ENCODE results near the gene INHA. TPM values are rescaled to one million over a fixed set of nuclear protein-coding genes. Genes with fewer than 3 reads are reported as not detected.

INHA gene
- total RNA-seq, 1 donor from 2014 or later: 0.52 TPM

DNA sequence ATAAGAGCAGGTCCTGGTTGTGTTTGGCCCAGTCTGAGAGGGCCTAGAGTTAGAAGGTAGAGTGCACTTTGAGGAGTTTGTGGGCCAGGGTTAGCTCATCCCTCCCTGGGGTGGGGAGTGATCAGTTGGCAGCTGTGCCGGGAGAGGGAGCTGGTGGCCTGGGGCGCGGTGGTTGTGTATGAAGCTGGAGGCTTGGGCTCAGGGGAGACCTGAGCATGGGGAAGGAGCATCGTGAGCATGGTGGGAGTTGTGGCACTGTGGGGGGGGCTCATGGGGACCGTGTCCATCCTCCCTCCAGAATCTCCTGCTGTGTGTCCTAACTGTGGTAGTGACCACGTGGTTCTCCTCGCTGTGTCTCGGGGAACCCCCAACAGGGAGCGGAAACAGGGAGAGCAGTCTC is 39.2 kb downstream of the INHA start:
- Histone ChIP-seq H3K79me2 (ENCODE audit: insufficient read depth, low read length) (no peaks in the 10 kb centered on the region), H3K36me3 (ENCODE audit: insufficient read depth, low read length) (peaks cover 8% of the 10 kb centered on the region), H3K27me3 (ENCODE audit: insufficient read depth, low read length) (no peaks in the 10 kb centered on the region), H3K4me2 (ENCODE audit: low read length) (no peak overlapping the region), H3K4me3 (ENCODE audit: insufficient read depth, low read depth, low read length) (no peak overlapping the region), H3K9me3 (ENCODE audit: insufficient read depth, low read depth, low read length) (no peaks in the 10 kb centered on the region), H3K9ac (ENCODE audit: low read length) (no peak overlapping the region), H3K4me1 (ENCODE audit: insufficient read depth, low read length) (no peaks in the 10 kb centered on the region), H3K27ac (ENCODE audit: low read depth, low read length) (no peak overlapping the region), H2AFZ (ENCODE audit: low read depth, low read length) (no peak overlapping the region), H4K20me1 (ENCODE audit: insufficient read depth, low read length) (no peaks in the 10 kb centered on the region)
- FAIRE-seq (no peak), DNase-seq (ENCODE audit: low read depth) (no peak)
- H3K36me3 Mint-ChIP-seq (ENCODE audit: low read depth, unreplicated experiment): peaks cover 29% of the 10 kb centered on the region
- H3K27ac Mint-ChIP-seq (ENCODE audit: unreplicated experiment): no peak overlapping the region
- TF ChIP-seq, protein P1, sequence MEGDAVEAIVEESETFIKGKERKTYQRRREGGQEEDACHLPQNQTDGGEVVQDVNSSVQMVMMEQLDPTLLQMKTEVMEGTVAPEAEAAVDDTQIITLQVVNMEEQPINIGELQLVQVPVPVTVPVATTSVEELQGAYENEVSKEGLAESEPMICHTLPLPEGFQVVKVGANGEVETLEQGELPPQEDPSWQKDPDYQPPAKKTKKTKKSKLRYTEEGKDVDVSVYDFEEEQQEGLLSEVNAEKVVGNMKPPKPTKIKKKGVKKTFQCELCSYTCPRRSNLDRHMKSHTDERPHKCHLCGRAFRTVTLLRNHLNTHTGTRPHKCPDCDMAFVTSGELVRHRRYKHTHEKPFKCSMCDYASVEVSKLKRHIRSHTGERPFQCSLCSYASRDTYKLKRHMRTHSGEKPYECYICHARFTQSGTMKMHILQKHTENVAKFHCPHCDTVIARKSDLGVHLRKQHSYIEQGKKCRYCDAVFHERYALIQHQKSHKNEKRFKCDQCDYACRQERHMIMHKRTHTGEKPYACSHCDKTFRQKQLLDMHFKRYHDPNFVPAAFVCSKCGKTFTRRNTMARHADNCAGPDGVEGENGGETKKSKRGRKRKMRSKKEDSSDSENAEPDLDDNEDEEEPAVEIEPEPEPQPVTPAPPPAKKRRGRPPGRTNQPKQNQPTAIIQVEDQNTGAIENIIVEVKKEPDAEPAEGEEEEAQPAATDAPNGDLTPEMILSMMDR (IDR thresholded peaks at IDR 0.05; ENCODE audit: insufficient read depth, low read depth, low read length): no peak
- TF ChIP-seq EZH2 (IDR thresholded peaks at IDR 0.05; ENCODE audit: insufficient read depth, low read length): no peak
- H3K27me3 Mint-ChIP-seq (ENCODE audit: low read depth, unreplicated experiment): no peaks in the 10 kb centered on the region
- no peak overlapping the region for H3K4me3 Mint-ChIP-seq (ENCODE audit: unreplicated experiment)
- peaks cover 3% of the 10 kb centered on the region for H3K9me3 Mint-ChIP-seq (ENCODE audit: unreplicated experiment)
- H3K4me1 Mint-ChIP-seq (ENCODE audit: low read depth, unreplicated experiment): no peaks in the 10 kb centered on the region

DNA sequence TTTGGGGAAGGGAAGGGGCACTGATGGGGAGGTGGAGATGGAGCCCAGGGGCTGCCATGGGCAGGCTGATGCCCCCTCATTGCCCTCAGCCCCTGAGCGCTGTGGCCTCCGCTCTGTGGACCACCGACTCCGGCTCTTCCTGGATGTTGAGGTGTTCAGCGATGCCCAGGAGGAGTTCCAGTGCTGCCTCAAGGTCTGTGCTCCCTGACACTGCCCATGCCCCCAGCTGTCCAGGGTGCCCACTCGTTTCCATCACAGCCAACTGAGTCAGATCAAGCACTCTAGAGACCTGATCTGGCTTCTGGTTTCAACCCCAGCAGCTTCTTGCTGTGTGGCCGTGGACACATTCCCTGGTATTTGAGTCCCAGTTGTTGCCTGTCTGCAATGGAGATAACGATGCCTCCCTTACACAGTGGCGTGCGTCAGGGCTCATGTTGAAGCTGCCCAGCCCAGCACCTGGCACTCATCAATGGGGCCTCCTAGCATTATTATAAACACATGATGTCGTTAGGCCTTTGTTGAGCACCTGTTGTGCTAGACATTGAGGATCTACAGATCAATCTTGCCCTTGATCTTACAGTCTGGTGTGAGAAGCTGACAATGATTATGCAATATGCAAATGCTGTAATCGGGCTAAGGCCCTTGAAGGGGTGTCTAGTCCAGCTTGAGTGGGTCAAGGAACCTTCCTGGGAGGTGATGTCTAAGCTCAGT is 39.9 kb downstream of the INHA start:
- H3K4me3 ChIP-seq (ENCODE audit: insufficient read depth, low read depth, low read length): no peak overlapping the region
- Mint-ChIP-seq H3K9me3 (ENCODE audit: unreplicated experiment) (peaks cover 3% of the 10 kb centered on the region), H3K27me3 (ENCODE audit: low read depth, unreplicated experiment) (no peaks in the 10 kb centered on the region), H3K4me1 (ENCODE audit: low read depth, unreplicated experiment) (no peaks in the 10 kb centered on the region), H3K4me3 (ENCODE audit: unreplicated experiment) (no peak overlapping the region), H3K36me3 (ENCODE audit: low read depth, unreplicated experiment) (peaks cover 29% of the 10 kb centered on the region), H3K27ac (ENCODE audit: unreplicated experiment) (no peak overlapping the region)
- H3K27me3 ChIP-seq (ENCODE audit: insufficient read depth, low read length): no peaks in the 10 kb centered on the region
- H3K9ac ChIP-seq (ENCODE audit: low read length): no peak overlapping the region
- H3K36me3 ChIP-seq (ENCODE audit: insufficient read depth, low read length): peaks cover 8% of the 10 kb centered on the region
- no peak overlapping the region for H3K4me2 ChIP-seq (ENCODE audit: low read length)
- H3K9me3 ChIP-seq (ENCODE audit: insufficient read depth, low read depth, low read length): no peaks in the 10 kb centered on the region
- H2AFZ ChIP-seq (ENCODE audit: low read depth, low read length): no peak overlapping the region
- no peaks in the 10 kb centered on the region for H4K20me1 ChIP-seq (ENCODE audit: insufficient read depth, low read length)
- no peaks in the 10 kb centered on the region for H3K79me2 ChIP-seq (ENCODE audit: insufficient read depth, low read length)
- TF ChIP-seq, protein P1 (IDR thresholded peaks at IDR 0.05; ENCODE audit: insufficient read depth, low read depth, low read length): no peak
- TF ChIP-seq EZH2 (IDR thresholded peaks at IDR 0.05; ENCODE audit: insufficient read depth, low read length): no peak
- DNase-seq (ENCODE audit: low read depth): no peak
- FAIRE-seq: no peak
- no peaks in the 10 kb centered on the region for H3K4me1 ChIP-seq (ENCODE audit: insufficient read depth, low read length)
- H3K27ac ChIP-seq (ENCODE audit: low read depth, low read length): no peak overlapping the region

DNA sequence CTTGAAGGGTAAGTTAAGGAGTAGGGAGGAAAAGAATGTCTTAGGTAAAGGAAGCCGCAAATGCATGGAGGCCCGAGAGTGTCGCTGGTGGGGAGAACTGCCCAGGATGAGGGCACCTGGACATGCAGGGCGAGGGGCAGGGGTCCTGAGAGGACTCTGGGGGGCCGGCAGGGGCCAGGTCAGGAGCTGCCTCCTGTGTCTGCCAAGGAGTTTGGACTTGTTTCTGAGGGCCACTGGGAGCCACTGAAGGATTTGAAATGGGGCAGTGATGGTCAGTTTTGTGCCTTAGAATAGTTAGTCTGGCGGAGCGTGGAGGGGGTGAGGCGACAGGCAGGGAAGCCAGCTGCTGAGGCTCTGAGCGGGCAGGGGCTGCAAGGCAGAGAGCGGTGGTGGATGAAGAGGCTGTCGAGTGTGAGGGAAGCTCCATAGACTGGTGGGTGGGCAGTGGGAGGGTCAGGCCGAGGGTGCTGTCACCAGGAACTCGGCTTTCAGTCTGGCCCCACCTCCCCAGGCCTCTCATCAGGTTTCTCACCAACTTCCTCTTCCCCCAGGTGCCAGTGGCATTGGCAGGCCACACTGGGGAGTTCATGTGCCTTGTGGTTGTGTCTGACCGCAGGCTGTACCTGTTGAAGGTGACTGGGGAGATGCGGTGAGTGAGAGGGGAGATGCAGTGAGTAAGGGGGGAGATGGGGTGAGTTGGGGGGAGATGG is 40.6 kb downstream of the INHA start:
- Histone ChIP-seq H3K79me2 (ENCODE audit: insufficient read depth, low read length) (no peaks in the 10 kb centered on the region), H3K4me2 (ENCODE audit: low read length) (no peak overlapping the region), H4K20me1 (ENCODE audit: insufficient read depth, low read length) (no peaks in the 10 kb centered on the region), H2AFZ (ENCODE audit: low read depth, low read length) (no peak overlapping the region), H3K27ac (ENCODE audit: low read depth, low read length) (no peak overlapping the region), H3K4me1 (ENCODE audit: insufficient read depth, low read length) (no peaks in the 10 kb centered on the region), H3K9ac (ENCODE audit: low read length) (no peak overlapping the region), H3K36me3 (ENCODE audit: insufficient read depth, low read length) (peaks cover 8% of the 10 kb centered on the region), H3K9me3 (ENCODE audit: insufficient read depth, low read depth, low read length) (no peaks in the 10 kb centered on the region), H3K4me3 (ENCODE audit: insufficient read depth, low read depth, low read length) (no peak overlapping the region), H3K27me3 (ENCODE audit: insufficient read depth, low read length) (no peaks in the 10 kb centered on the region)
- no peak for FAIRE-seq
- no peak for DNase-seq (ENCODE audit: low read depth)
- Mint-ChIP-seq H3K4me1 (ENCODE audit: low read depth, unreplicated experiment) (no peaks in the 10 kb centered on the region), H3K4me3 (ENCODE audit: unreplicated experiment) (no peak overlapping the region), H3K9me3 (ENCODE audit: unreplicated experiment) (peaks cover 3% of the 10 kb centered on the region), H3K27ac (ENCODE audit: unreplicated experiment) (no peak overlapping the region), H3K27me3 (ENCODE audit: low read depth, unreplicated experiment) (no peaks in the 10 kb centered on the region), H3K36me3 (ENCODE audit: low read depth, unreplicated experiment) (peaks cover 27% of the 10 kb centered on the region)
- TF ChIP-seq EZH2 (IDR thresholded peaks at IDR 0.05; ENCODE audit: insufficient read depth, low read length): no peak

Data from astrocyte (in vitro differentiated cells and primary cell).